Thyroid gland (tissue), 4 donors: Measurements from ENCODE around the gene EDEM1.

Source experiments
- POLR2A ChIP-seq, 2 donors: fragments of 450-650 bp; IDR thresholded peaks; one replicate each; pipeline ENCODE4 v1.6.1; 2017; ENCODE audit warnings: antibody characterized with exemption in 2 of 2, mild to moderate bottlenecking in 2 of 2, moderate library complexity in 1 of 2
- TF ChIP-seq, protein P1 (sequence below), 6 experiments: fragments of 200-600 bp in 3 of 6; fragments of 450-650 bp in 3 of 6; sonication (generic) in 3 of 6; IDR thresholded peaks; one replicate each; pipeline ENCODE4 v1.5.1; 2016 to 2019; ENCODE audit warnings: antibody characterized with exemption in 6 of 6, mild to moderate bottlenecking in 2 of 6, inconsistent platforms in 1 of 6, moderate library complexity in 1 of 6

DNA sequence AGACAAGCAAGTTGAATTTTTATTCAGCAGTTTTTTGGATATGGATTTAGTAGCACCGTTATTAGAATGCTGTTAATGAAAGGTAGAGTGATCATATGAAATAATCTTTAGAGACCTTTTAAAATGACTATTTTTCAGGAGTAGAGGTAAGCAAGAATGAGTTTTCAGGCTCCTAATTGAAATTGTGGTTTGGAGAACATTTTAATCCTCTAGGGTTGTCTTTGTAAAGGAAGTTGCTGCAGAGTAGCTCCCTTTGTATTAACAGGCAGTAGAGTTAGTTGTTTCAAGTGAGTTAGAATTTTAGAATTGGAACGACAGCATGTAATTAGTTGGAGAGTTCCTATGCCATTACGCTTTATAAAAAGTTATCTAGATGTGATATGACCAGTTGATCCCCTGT is 27.2 kb upstream of the EDEM1 start:
- TF ChIP-seq, protein P1, sequence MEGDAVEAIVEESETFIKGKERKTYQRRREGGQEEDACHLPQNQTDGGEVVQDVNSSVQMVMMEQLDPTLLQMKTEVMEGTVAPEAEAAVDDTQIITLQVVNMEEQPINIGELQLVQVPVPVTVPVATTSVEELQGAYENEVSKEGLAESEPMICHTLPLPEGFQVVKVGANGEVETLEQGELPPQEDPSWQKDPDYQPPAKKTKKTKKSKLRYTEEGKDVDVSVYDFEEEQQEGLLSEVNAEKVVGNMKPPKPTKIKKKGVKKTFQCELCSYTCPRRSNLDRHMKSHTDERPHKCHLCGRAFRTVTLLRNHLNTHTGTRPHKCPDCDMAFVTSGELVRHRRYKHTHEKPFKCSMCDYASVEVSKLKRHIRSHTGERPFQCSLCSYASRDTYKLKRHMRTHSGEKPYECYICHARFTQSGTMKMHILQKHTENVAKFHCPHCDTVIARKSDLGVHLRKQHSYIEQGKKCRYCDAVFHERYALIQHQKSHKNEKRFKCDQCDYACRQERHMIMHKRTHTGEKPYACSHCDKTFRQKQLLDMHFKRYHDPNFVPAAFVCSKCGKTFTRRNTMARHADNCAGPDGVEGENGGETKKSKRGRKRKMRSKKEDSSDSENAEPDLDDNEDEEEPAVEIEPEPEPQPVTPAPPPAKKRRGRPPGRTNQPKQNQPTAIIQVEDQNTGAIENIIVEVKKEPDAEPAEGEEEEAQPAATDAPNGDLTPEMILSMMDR (IDR thresholded peaks at IDR 0.05) = no peak
- TF ChIP-seq POLR2A (IDR thresholded peaks at IDR 0.05) = no peak
